K562 (cell line): ENCODE measurements around the gene NTN3. TPM values are rescaled to one million over a fixed set of nuclear protein-coding genes. Genes with fewer than 3 reads are reported as not detected.

Source experiments
- ATAC-seq: fragments of 200-7000 bp; cut with Tn5 transposase; 3 replicates; pipeline ENCODE4 v1.9.1; 2020; ENCODE audit warnings: moderate library complexity
- BruUV-seq: library from RNA; stranded (reverse); fragments of 400-500 nt; replicated peaks from 2 replicates; lab custom pipeline; 2021; lab: Mats Ljungman, UMichigan
- CTCF ChIA-PET: fragments of 300-600 bp; formaldehyde crosslinking; extraction: SDS; loops from one replicate; lab custom pipeline; 2021; ENCODE audit warnings: low intra/inter-chr PET ratio; lab: Yijun Ruan, JAX
- POLR2A ChIA-PET: fragments of 300-600, 350-650 bp; sonication (Branson Sonifier 250); formaldehyde crosslinking; extraction: SDS; loops from one replicate; lab custom pipeline; 2021; ENCODE audit warnings: antibody characterized with exemption, inconsistent platforms; lab: Yijun Ruan, JAX
- DNase-seq, 4 experiments: peaks; one replicate each; pipeline versions ENCODE4 v3.0.0 to v3.0.0-alpha.2; 2011 to 2018; ENCODE audit warnings: low spot score in 3 of 4, mixed read lengths in 3 of 4; ENCODE audit errors: extremely low read depth in 1 of 4
- FAIRE-seq: peaks from 2 replicates; lab custom pipeline; 2011; peaks lifted over from hg19 to GRCh38; lab: Jason Lieb, UNC
- H2AFZ ChIP-seq: 2 replicates; pipeline ENCODE4 v1.6.0; 2011; ENCODE audit warnings: low read depth, low read length, control low read depth, inconsistent platforms
- H3K27ac ChIP-seq: fragments of 200-600 bp; 3 replicates; pipeline ENCODE4 v1.8.0; 2011; ENCODE audit warnings: low read depth, mild to moderate bottlenecking, control low read depth, inconsistent platforms, low read length, moderate library complexity, mixed read lengths; ENCODE audit errors: extremely low read depth
- H3K27me3 ChIP-seq, 2 experiments: fragments of 300-600 bp in 1 of 2; 2 replicates in 1 of 2; 3 replicates in 1 of 2; pipeline versions ENCODE4 v1.6.0 to v1.8.0; 2011; ENCODE audit warnings: inconsistent platforms in 2 of 2, low read length in 2 of 2, mild to moderate bottlenecking in 1 of 2, mixed read lengths in 1 of 2, moderate library complexity in 1 of 2; ENCODE audit not compliant: control insufficient read depth in 2 of 2, insufficient read depth in 2 of 2
- H3K36me3 ChIP-seq: fragments of 300-600 bp; 3 replicates; pipeline ENCODE4 v1.8.0; 2011; ENCODE audit warnings: mild to moderate bottlenecking, low read length, inconsistent platforms; ENCODE audit not compliant: control insufficient read depth, insufficient read depth
- H3K4me1 ChIP-seq, 2 experiments: fragments of 200-600 bp in 1 of 2; replicated peaks in 1 of 2; 2 replicates in 1 of 2; 3 replicates in 1 of 2; pipeline versions ENCODE4 v1.5.1 to v1.8.0; 2011; ENCODE audit warnings: inconsistent platforms in 2 of 2, low read length in 2 of 2, mild to moderate bottlenecking in 1 of 2, mixed read lengths in 1 of 2, moderate library complexity in 1 of 2; ENCODE audit not compliant: control insufficient read depth in 2 of 2, insufficient read depth in 2 of 2
- H3K4me2 ChIP-seq: 2 replicates; pipeline ENCODE4 v1.6.1; 2011; ENCODE audit warnings: low read length, control low read depth, inconsistent platforms, mixed read lengths; ENCODE audit not compliant: insufficient read depth
- H3K4me3 ChIP-seq: fragments of 200-600 bp; sonication (generic), shearing (Covaris generic); 2 replicates; pipeline ENCODE4 v1.5.1; 2016; ENCODE audit warnings: control low read depth, inconsistent platforms
- H3K79me2 ChIP-seq: fragments of 200-600 bp; 3 replicates; pipeline ENCODE4 v1.8.0; 2011; ENCODE audit warnings: low read length, inconsistent platforms; ENCODE audit not compliant: control insufficient read depth, insufficient read depth
- H3K9ac ChIP-seq, 2 experiments: 2 replicates each; pipeline versions ENCODE4 v1.6.0 to v1.6.1; 2011; ENCODE audit warnings: low read depth in 2 of 2, low read length in 2 of 2, control low read depth in 1 of 2, inconsistent platforms in 1 of 2, mild to moderate bottlenecking in 1 of 2, mixed read lengths in 1 of 2; ENCODE audit not compliant: insufficient read depth in 1 of 2
- H3K9me1 ChIP-seq: one replicate; pipeline ENCODE4 v1.6.0; 2011; ENCODE audit warnings: inconsistent platforms, mild to moderate bottlenecking, low read length, moderate library complexity; ENCODE audit not compliant: control insufficient read depth, insufficient read depth
- H3K9me3 ChIP-seq: replicated peaks from 2 replicates; pipeline ENCODE4 v1.5.1; 2011; ENCODE audit warnings: low read depth, low read length, inconsistent platforms; ENCODE audit not compliant: control insufficient read depth, insufficient read depth
- H4K20me1 ChIP-seq: replicated peaks from 2 replicates; pipeline ENCODE4 v1.6.1; 2011; ENCODE audit warnings: low read length, inconsistent platforms, mixed read lengths; ENCODE audit not compliant: control insufficient read depth, insufficient read depth
- CTCFL ChIP-seq: IDR thresholded peaks from 2 replicates; pipeline ENCODE4 v1.6.1; 2011; ENCODE audit warnings: borderline replicate concordance, low read depth, mild to moderate bottlenecking, moderate library complexity, low read length; ENCODE audit not compliant: insufficient read depth, poor library complexity, severe bottlenecking
- EGR1 ChIP-seq: fragments of 450-650 bp; conservative IDR thresholded peaks from 2 replicates; pipeline ENCODE4 v1.6.1; 2017; ENCODE audit warnings: mild to moderate bottlenecking
- HDAC1 ChIP-seq, 2 experiments: fragments of 450-650 bp; IDR thresholded peaks; 2 replicates each; pipeline ENCODE4 v1.6.1; 2016 to 2017; ENCODE audit warnings: inconsistent platforms in 1 of 2, mild to moderate bottlenecking in 1 of 2, moderate library complexity in 1 of 2
- MECOM ChIP-seq: fragments of 250-450 bp; sonication (Bioruptor Pico); IDR thresholded peaks from 2 replicates; pipeline ENCODE4 v1.8.0; 2022; ENCODE audit warnings: inconsistent platforms
- MEF2D ChIP-seq: conservative IDR thresholded peaks from 2 replicates; pipeline ENCODE4 v1.6.1; 2016; ENCODE audit warnings: low read depth, missing genetic modification characterization, missing compliant biosample characterization
- MTA2 ChIP-seq: fragments of 450-650 bp; IDR thresholded peaks from 2 replicates; pipeline ENCODE4 v1.6.1; 2016; ENCODE audit warnings: low read depth
- SMAD2 ChIP-seq: fragments of 150-350 bp; IDR thresholded peaks from 2 replicates; pipeline ENCODE4 v1.6.1; 2014; ENCODE audit warnings: low read depth, mild to moderate bottlenecking, low read length
- USF1 ChIP-seq: sonication (generic); formaldehyde crosslinking; IDR thresholded peaks from 2 replicates; pipeline ENCODE4 v1.9.0; 2022; ENCODE audit warnings: mild to moderate bottlenecking, missing genetic modification reagents
- ZNF23 ChIP-seq: fragments of 250-450 bp; sonication (Bioruptor Pico); IDR thresholded peaks from 2 replicates; pipeline ENCODE4 v1.4.0; 2020; ENCODE audit warnings: mild to moderate bottlenecking
- ZNF431 ChIP-seq: sonication (generic); formaldehyde crosslinking; IDR thresholded peaks from 2 replicates; pipeline ENCODE4 v1.8.0; 2022; ENCODE audit warnings: mild to moderate bottlenecking, missing genetic modification reagents
- ZNF609 ChIP-seq: sonication (generic); formaldehyde crosslinking; IDR thresholded peaks from 2 replicates; pipeline ENCODE4 v1.8.1; 2023; ENCODE audit warnings: missing genetic modification reagents, mild to moderate bottlenecking, borderline replicate concordance
- WGBS: fragments of 100-300 bp; shearing (Covaris generic); methylation state at CpG from one replicate; pipeline ENCODE4 v1.1.6; 2016; ENCODE audit warnings: low coverage, mixed read lengths; ENCODE audit not compliant: insufficient coverage; ENCODE audit errors: missing lambda C conversion rate; 5-methylcytosine and 5-hydroxymethylcytosine counted together
- in situ Hi-C: fragments of 300-500 bp; cut with MboI; formaldehyde crosslinking; loops from 4 replicates; pipeline ENCODE4 v1.15.0; 2018; ENCODE audit warnings: inconsistent platforms, mixed read lengths
- intact Hi-C: fragments of 100-400 bp; cut with micrococcal nuclease; formaldehyde crosslinking; loops from 2 replicates; pipeline ENCODE4 v1.14.2; 2022
- polyA plus RNA-seq, 8 experiments: library from polyadenylated mRNA; depleted of rRNA in 4 of 8; stranded (reverse) in 5 of 8; unstranded in 3 of 8; fragments of >200 nt; fragmentation: Nextera tagmentation in 2 of 8; fragmentation: Illumina TruSeq in 1 of 8; extraction: Ambion mirVana in 2 of 8; extraction: Trizol in 1 of 8; gene quantifications; 2 replicates each; pipeline versions ENCODE4 v1.2.1 to v1.2.3, GENCODE V29; 2011 to 2014; ENCODE audit warnings: inconsistent platforms in 1 of 8, missing spikeins in 1 of 8
- total RNA-seq, 7 experiments: library from RNA; depleted of rRNA in 6 of 7; stranded (reverse); fragments of >200 nt in 6 of 7; fragmentation: Illumina TruSeq in 2 of 7; extraction: Trizol in 2 of 7; gene quantifications; 2 replicates each; pipeline versions ENCODE4 v1.2.1 to v1.2.3, GENCODE V29; 2011 to 2021; ENCODE audit warnings: low replicate concordance in 1 of 7

Gene NTN3
- total and polyA plus RNA-seq, 9 of the 15 experiments (the other 6 are each of a cell fraction or from before 2014, with no cell fraction given): not detected

GRCh38 chr16:2512735-2513404 is 41.8 kb downstream of the NTN3 start:
- Histone ChIP-seq H4K20me1 (peaks cover 30% of the 10 kb centered on the region), H3K4me2 (peak overlapping the region; percentile 94), H3K27me3 (no peaks in the 10 kb centered on the region), H3K9me3 (no peaks in the 10 kb centered on the region), H3K79me2 (peaks cover 48% of the 10 kb centered on the region), H3K9ac (peak overlapping the region; percentile 90 to 96), H3K9me1 (peaks cover 3% of the 10 kb centered on the region), H3K4me3 (peak overlapping the region; percentile 98), H3K36me3 (peaks cover 24% of the 10 kb centered on the region), H3K4me1 (peaks cover 50 to 87% of the 10 kb centered on the region in 2 experiments), H3K27ac (peak overlapping the region; percentile 96), H2AFZ (peak overlapping the region; percentile 80)
- BruUV-seq: no TSS peak
- no peak for FAIRE-seq
- ChIA-PET POLR2A (interaction anchor here (0.6 to 1.3 kb wide), 5 partner anchors 47 to 640 kb away, joined by 3 to 5 read pairs (median 3); no protein-coding TSS in a partner anchor), CTCF (no interaction called here)
- in situ Hi-C loops (no loop called here), intact Hi-C loops (no loop called here)
- WGBS: 39% methylated on average over 13 of the region's 15 CpGs
- DNase-seq: peak in 3 of 4 experiments; percentile 37 to 47 (median 44)
- ATAC-seq: peak; percentile 4; the same call in 2 of the 3 replicates
- TF ChIP-seq ZNF431 (CRISPR knock-in tag) (no peak), MECOM (CRISPR knock-in tag) (no peak), HDAC1 (IDR thresholded peaks at IDR 0.05) (no peak), ZNF609 (CRISPR knock-in tag) (no peak), MTA2 (0 out of 2 replicates have a peak, but pooled peaks have one; percentile 1), MEF2D (tag) (no peak), ZNF23 (no peak), USF1 (CRISPR knock-in tag) (no peak), EGR1 (peak; percentile 45), SMAD2 (no peak), CTCFL (peak; percentile 58)
